Tibial nerve (tissue), 3 donors: ENCODE data around the gene SYCE1.

Source experiments
- POLR2A ChIP-seq, 2 donors: fragments of 450-650 bp; IDR thresholded peaks; one replicate each; pipeline ENCODE4 v1.6.1; 2017; ENCODE audit warnings: antibody characterized with exemption in 2 of 2, mild to moderate bottlenecking in 2 of 2, moderate library complexity in 2 of 2
- TF ChIP-seq, protein P1 (sequence below), 5 experiments: fragments of 200-600 bp in 3 of 5; fragments of 450-650 bp in 2 of 5; sonication (generic) in 3 of 5; IDR thresholded peaks; one replicate each; pipeline ENCODE4 v1.5.1; 2016 to 2019; ENCODE audit warnings: antibody characterized with exemption in 5 of 5, mild to moderate bottlenecking in 3 of 5, moderate library complexity in 2 of 5

DNA sequence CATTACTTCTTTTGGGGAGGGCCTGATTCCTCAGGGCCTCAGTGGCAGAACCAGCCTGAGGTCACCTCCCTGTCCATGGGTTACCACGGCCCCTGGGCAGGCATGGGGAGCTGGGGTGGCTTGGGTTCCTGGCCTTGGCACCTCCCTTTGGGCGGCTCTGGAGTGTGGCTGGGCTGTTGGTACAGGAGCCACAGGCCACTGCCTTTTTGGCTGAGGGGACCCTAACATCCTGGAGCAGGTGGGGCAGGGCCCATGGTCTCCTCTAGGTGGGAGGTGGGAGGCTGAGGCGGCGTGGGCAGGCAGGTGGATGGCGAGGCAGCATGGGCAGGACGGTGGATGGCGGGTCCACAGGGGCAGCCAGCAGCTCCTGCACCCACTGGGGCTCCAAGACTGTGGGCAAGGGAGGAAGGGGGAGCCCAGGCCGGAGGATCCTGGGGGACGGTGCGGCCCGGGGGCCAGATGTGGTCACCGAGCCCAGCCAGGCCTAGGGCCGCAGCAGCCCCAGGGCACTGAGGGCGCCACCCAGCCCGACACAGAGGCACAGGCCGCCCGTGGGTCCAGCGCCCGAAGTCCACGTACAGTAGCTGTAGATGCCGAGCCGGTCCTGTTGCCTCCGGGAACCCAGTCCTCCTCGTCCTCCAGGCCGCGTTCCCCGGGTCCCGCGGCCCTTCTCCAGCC is 2.4 kb upstream of the SYCE1 start:
- TF ChIP-seq POLR2A (IDR thresholded peaks at IDR 0.05) = no peak
- TF ChIP-seq, protein P1, sequence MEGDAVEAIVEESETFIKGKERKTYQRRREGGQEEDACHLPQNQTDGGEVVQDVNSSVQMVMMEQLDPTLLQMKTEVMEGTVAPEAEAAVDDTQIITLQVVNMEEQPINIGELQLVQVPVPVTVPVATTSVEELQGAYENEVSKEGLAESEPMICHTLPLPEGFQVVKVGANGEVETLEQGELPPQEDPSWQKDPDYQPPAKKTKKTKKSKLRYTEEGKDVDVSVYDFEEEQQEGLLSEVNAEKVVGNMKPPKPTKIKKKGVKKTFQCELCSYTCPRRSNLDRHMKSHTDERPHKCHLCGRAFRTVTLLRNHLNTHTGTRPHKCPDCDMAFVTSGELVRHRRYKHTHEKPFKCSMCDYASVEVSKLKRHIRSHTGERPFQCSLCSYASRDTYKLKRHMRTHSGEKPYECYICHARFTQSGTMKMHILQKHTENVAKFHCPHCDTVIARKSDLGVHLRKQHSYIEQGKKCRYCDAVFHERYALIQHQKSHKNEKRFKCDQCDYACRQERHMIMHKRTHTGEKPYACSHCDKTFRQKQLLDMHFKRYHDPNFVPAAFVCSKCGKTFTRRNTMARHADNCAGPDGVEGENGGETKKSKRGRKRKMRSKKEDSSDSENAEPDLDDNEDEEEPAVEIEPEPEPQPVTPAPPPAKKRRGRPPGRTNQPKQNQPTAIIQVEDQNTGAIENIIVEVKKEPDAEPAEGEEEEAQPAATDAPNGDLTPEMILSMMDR (IDR thresholded peaks at IDR 0.05) = no peak
